Progenitor cell of endocrine pancreas (in vitro differentiated cells): ENCODE data around the gene DGLUCY. TPM values are rescaled to one million over a fixed set of nuclear protein-coding genes. Genes with fewer than 3 reads are reported as not detected.
A peak's percentile ranks its signal among the peaks of the same experiment; 100 is the strongest.

Source experiments
- DNase-seq: peaks from one replicate; pipeline ENCODE4 v3.0.0; 2021; ENCODE audit warnings: low spot score; ENCODE audit not compliant: unreplicated experiment
- H3K27ac Mint-ChIP-seq: 2 replicates; pipeline ENCODE4 v1.8.0; 2021; ENCODE audit warnings: mild to moderate bottlenecking, moderate library complexity, mixed read lengths
- H3K27me3 Mint-ChIP-seq: 2 replicates; pipeline ENCODE4 v1.8.0; 2021; ENCODE audit warnings: mixed read lengths
- H3K36me3 Mint-ChIP-seq: 2 replicates; pipeline ENCODE4 v1.8.0; 2022; ENCODE audit warnings: mixed read lengths; ENCODE audit not compliant: insufficient read depth
- H3K4me1 Mint-ChIP-seq: 2 replicates; pipeline ENCODE4 v1.8.0; 2021; ENCODE audit warnings: low read depth, mixed read lengths
- H3K4me3 Mint-ChIP-seq: 2 replicates; pipeline ENCODE4 v1.8.0; 2021; ENCODE audit warnings: low read depth, mild to moderate bottlenecking, moderate library complexity, mixed read lengths
- H3K9me3 Mint-ChIP-seq: 2 replicates; pipeline ENCODE4 v1.8.0; 2021; ENCODE audit warnings: low read depth, mixed read lengths
- CTCF ChIP-seq: fragments of 200-600 bp; sonication (generic); IDR thresholded peaks from one replicate; pipeline ENCODE4 v1.5.0; 2021; ENCODE audit warnings: antibody characterized with exemption, mild to moderate bottlenecking; ENCODE audit not compliant: unreplicated experiment
- total RNA-seq: library from RNA; stranded (reverse); gene quantifications from 2 replicates; pipeline ENCODE4 v1.2.1, GENCODE V29; 2021

DGLUCY gene
- total RNA-seq, 1 donor from 2014 or later, result 83.3 TPM

- no peak overlapping the region for H3K27ac Mint-ChIP-seq
- H3K4me3 Mint-ChIP-seq, result no peak overlapping the region
- TF ChIP-seq CTCF, result no peak
These were observed 154.1 kb downstream of the DGLUCY start for GRCh38 chr14:91267965-91268437.

GRCh38 chr14:91269076-91269991 is 155.5 kb downstream of the DGLUCY start:
- peaks cover 2% of the 10 kb centered on the region for H3K4me1 Mint-ChIP-seq
- H3K36me3 Mint-ChIP-seq, result peaks cover 9% of the 10 kb centered on the region
- peak overlapping the region; percentile 60 for H3K27ac Mint-ChIP-seq
- H3K4me3 Mint-ChIP-seq, result no peak overlapping the region
- DNase-seq, result no peak
- no peak for TF ChIP-seq CTCF
- H3K27me3 Mint-ChIP-seq, result peaks cover 13% of the 10 kb centered on the region
- H3K9me3 Mint-ChIP-seq, result no peaks in the 10 kb centered on the region

More at GRCh38 chr14:91267965-91268437, 154.1 kb downstream of the DGLUCY start:
- Mint-ChIP-seq H3K27me3 (peaks cover 26% of the 10 kb centered on the region), H3K36me3 (peaks cover 9% of the 10 kb centered on the region), H3K4me1 (peaks cover 5% of the 10 kb centered on the region), H3K9me3 (no peaks in the 10 kb centered on the region)
- DNase-seq, result no peak

- Mint-ChIP-seq H3K4me3 (no peak overlapping the region), H3K27ac (no peak overlapping the region), H3K4me1 (no peaks in the 10 kb centered on the region), H3K36me3 (peaks cover 9% of the 10 kb centered on the region), H3K27me3 (peaks cover 9% of the 10 kb centered on the region), H3K9me3 (no peaks in the 10 kb centered on the region)
- no peak for TF ChIP-seq CTCF
- DNase-seq, result no peak
These were observed 156.3 kb downstream of the DGLUCY start for GRCh38 chr14:91270188-91270587.

- Mint-ChIP-seq H3K27me3 (peaks cover 5% of the 10 kb centered on the region), H3K9me3 (no peaks in the 10 kb centered on the region), H3K27ac (no peak overlapping the region), H3K36me3 (peaks cover 9% of the 10 kb centered on the region), H3K4me3 (no peak overlapping the region), H3K4me1 (no peaks in the 10 kb centered on the region)
- DNase-seq, result no peak
- no peak for TF ChIP-seq CTCF
These were observed 156.7 kb downstream of the DGLUCY start for GRCh38 chr14:91270619-91271018.

- no peak for DNase-seq
- Mint-ChIP-seq H3K4me1 (peaks cover 5% of the 10 kb centered on the region), H3K36me3 (peaks cover 13% of the 10 kb centered on the region), H3K27me3 (no peaks in the 10 kb centered on the region), H3K4me3 (no peak overlapping the region), H3K27ac (no peak overlapping the region), H3K9me3 (no peaks in the 10 kb centered on the region)
- no peak for TF ChIP-seq CTCF
These were observed 157.8 kb downstream of the DGLUCY start for GRCh38 chr14:91271639-91272038.
